T follicular helper cell (primary cell): ENCODE results near the gene RSL1D1.
"Not testable (repeated sequence)": the region's sequence is repeated elsewhere in the genome, so short reads cannot be mapped to it uniquely, and the experiment has no call there.

ENCODE experiments used
- DNase-seq: peaks from one replicate; pipeline ENCODE4 v3.0.0-alpha.2; 2020; ENCODE audit warnings: low read depth

The RSL1D1 gene

DNA sequence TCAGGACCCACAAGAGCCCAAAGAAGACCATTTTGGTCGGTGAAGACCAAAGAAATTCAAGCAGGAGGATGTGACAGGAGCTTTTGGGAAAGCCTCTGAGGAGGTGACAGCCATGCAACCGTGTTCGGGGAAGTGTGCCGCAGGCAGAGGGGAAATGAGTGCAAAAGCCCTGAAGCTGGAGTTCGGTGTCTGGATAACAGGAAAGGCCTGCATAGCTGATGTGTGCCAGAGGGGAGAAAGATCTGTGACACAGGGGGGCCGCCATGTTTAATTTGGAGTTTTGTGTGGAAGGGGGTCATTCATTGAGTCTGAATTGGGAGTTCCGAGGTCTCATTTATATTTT, 53.4 kb downstream of the RSL1D1 start:
- no peak for DNase-seq

- DNase-seq: peak; percentile 88
Observed at GRCh38 chr16:11797166-11797956, 54.0 kb downstream of the RSL1D1 start, which contains the start of gene ZC3H7A. Gene ZC3H7A, minus strand, starts transcription at chr16:11797258. Its CDS starts 14,904 bp downstream, at chr16:11782354.

GRCh38 chr16:11796227-11797165, 54.8 kb downstream of the RSL1D1 start:
- no peak for DNase-seq

DNA sequence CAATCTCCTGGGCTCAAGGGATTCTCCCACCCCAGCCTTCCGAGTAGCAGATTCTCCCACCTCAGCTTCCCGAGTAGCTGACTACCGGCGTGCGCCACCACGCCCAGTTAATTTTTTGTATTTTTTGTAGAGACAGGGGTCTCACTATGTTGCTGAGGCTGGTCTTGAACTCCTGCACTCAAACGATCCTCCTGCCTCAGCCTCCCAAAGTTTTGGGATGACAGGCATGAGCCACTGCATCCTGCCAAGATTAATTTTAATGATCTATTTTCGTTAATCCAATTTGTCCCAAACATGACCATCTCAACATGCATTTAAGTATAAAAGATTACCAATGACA, 55.5 kb downstream of the RSL1D1 start:
- DNase-seq: no peak

GRCh38 chr16:11794996-11795886, 56.1 kb downstream of the RSL1D1 start:
- no peak for DNase-seq

DNA sequence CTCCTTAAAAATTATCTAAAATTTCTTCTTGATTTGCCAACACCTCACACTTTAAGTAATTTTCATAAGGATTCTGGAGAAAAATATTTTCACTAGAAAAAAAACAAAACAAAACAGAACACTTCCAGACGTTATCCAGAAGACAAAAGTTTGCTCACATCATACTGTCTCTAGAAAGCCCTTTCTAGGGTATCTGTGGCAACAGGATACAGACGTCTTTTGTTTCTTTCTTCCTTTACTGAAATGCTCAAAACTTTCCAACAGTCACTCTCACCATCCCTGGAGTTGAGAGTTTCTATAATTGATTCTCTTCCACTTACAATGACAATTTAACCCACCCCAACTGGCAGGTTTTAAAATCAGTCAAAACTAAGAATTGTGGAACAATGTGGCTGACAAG, 56.9 kb downstream of the RSL1D1 start:
- no peak for DNase-seq

DNA sequence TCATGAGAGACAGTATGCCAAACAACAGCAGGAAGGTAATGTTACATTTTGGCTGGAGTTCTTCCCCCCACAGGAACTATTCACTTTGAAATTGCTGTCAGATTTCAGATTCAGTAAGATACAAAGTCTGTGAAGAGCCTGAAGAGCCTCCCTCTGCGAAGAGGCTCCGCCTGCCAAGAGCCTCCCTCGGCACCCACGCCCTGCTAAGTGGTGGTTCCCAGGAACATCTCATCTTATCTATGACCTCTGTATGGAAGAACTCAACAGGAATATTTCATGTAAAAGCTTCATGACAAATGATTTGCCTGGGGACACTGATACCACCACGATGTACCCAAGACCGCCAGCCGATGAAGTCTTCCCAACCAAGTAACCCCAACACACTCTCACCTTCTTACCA, 57.5 kb downstream of the RSL1D1 start:
- DNase-seq: no peak

GRCh38 chr16:11792410-11793241, 58.7 kb downstream of the RSL1D1 start:
- no peak for DNase-seq

DNA sequence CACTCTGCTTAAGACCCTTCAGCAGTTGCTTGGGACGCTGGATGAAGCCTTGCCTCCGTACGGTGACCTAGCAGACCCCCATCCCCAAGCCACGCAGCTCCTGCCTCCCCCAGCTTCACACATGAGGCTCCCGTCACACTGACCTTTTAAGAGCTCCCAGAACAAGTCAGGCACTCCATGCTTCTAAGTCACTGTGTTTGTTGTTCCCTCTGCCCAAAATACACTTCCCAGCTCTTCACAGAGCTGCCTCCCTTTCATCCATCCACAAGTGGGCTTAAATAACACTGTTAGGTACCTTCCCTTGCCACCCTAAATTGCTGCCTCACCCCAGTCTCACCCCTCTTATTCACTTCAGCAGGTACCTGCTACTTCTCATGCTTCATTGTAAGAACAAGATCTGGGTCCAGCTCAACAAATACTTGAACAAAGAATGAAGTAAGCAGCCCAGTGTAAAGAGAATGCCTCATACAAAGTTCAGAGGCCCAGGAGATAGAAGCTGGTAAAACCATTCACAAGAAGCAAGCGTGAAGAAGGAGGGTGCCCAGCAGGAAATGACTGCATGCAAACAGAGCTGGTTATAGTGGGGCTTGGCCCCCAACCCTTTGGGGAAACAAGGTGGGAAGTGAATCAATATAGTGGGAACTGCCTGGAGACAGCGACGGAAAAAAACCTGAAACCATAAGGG, 60.1 kb downstream of the RSL1D1 start:
- DNase-seq: no peak

DNA sequence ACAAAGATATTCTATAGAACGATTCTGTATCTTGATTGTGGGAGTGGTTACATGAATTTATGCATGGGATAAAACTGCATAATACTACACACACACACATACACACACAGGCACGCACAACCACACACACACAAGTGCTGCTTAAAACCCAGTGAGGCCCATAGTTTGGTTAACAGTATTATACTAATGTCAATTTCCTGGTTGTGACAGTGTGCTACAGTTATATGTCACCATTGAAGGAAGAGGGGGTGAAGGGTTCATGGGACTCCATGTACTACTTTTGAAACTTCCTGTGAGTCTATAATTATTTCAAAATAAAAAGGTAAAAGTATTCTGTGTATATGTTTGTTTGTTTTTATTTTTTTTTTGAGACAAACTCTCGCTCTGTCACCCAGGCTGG, 62.4 kb downstream of the RSL1D1 start:
- no peak for DNase-seq

DNA sequence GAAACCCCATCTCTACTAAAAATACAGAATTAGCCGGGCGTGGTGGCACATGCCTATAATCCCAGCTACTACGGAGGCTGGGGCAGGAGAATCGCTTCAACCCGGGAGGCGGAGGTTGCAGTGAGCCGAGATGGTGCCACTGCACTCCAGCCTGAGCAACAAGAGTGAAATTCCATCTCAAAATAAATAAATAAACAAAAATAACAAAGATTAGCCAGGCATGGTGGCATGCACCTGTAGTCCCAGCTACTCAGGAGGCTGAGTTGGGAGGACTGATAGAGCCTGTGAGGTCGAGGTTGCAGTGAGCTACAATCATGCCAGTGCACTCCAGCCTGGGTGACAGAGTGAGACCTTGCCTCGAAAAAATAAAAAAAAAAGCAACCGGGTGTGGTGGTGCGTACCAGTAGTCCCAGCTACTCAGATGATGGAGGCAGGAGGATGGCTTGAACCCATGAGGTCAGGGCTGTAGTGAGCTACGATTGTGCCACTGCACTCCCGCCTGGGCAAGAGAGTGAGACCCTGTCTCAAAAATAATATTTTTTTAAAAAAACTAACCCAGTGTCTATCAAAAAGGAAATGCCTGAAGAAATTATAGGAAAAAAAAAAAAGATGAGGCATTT, 66.3 kb downstream of the RSL1D1 start:
- not testable (repeated sequence) for DNase-seq

DNA sequence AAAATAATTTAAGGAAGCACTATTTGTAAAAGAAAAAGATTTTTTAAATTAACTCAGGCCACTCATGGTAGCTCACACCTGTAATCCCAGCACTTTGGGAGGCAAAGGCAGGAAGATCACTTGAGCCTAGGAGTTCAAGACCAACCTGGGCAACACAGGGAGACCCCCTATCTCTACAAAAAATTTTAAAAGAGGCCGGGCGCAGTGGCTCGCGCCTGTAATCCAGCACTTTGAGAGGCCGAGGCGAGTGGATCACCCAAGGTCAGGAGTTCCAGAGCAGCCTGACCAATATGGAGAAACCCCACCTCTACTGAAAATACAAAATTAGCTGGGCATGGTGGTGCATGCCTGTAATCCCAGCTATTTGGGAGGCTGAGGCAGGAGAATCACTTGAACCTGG, 67.0 kb downstream of the RSL1D1 start:
- not testable (repeated sequence) for DNase-seq

DNA sequence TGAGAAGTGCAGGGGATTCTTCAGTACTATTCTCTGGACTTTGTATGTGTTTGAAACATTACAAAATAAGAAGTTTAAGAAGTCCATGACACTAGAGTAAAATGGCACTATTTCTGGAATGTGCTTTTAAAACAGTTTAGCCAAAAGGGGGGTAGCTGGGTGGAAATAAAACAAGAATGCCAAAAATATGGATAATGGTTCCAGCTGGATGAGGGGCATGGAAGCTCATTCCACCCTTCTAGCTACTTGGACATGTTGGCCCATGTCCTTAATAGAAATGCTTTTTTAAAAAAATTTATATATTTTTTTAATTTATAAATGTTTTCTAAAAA, 67.3 kb downstream of the RSL1D1 start:
- no peak for DNase-seq
